Prostate gland (tissue), 2 donors: ENCODE measurements around the gene MFGE8.

Experiments used
- POLR2A ChIP-seq: fragments of 450-650 bp; IDR thresholded peaks from one replicate; pipeline ENCODE4 v1.6.1; 2016; ENCODE audit warnings: antibody characterized with exemption, mild to moderate bottlenecking
- TF ChIP-seq, protein P1 (sequence below), 4 experiments: fragments of 200-600 bp in 2 of 4; fragments of 450-650 bp in 2 of 4; sonication (generic) in 2 of 4; IDR thresholded peaks; 1 replicate in 3 of 4; 2 replicates in 1 of 4; pipeline ENCODE4 v1.5.1; 2016 to 2019; ENCODE audit warnings: antibody characterized with exemption in 4 of 4, mild to moderate bottlenecking in 2 of 4, moderate library complexity in 2 of 4

DNA sequence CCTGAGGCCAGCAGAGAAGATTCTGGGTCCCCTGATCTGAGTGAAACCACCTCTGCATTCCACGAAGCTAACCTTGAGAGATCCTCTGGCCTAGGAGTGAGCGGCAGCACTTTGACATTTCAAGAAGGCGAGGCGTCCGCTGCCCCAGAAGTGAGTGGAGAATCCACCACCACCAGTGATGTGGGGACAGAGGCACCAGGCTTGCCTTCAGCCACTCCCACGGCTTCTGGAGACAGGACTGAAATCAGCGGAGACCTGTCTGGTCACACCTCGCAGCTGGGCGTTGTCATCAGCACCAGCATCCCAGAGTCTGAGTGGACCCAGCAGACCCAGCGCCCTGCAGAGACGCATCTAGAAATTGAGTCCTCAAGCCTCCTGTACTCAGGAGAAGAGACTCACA lies 54.2 kb downstream of the MFGE8 start:
- TF ChIP-seq, protein P1, sequence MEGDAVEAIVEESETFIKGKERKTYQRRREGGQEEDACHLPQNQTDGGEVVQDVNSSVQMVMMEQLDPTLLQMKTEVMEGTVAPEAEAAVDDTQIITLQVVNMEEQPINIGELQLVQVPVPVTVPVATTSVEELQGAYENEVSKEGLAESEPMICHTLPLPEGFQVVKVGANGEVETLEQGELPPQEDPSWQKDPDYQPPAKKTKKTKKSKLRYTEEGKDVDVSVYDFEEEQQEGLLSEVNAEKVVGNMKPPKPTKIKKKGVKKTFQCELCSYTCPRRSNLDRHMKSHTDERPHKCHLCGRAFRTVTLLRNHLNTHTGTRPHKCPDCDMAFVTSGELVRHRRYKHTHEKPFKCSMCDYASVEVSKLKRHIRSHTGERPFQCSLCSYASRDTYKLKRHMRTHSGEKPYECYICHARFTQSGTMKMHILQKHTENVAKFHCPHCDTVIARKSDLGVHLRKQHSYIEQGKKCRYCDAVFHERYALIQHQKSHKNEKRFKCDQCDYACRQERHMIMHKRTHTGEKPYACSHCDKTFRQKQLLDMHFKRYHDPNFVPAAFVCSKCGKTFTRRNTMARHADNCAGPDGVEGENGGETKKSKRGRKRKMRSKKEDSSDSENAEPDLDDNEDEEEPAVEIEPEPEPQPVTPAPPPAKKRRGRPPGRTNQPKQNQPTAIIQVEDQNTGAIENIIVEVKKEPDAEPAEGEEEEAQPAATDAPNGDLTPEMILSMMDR (IDR thresholded peaks at IDR 0.05), result no peak
- no peak for TF ChIP-seq POLR2A
